ENCODE data around the gene SGCD. TPM values are rescaled to one million over a fixed set of nuclear protein-coding genes. Genes with fewer than 3 reads are reported as not detected.

Gene SGCD
- total RNA-seq, 4 donors from 2014 or later: 12.4 to 17.8 (median 13.4) TPM

GRCh38 chr5:156356238-156356637 lies 29.3 kb downstream of the SGCD start:
- TF ChIP-seq POLR2A (IDR thresholded peaks at IDR 0.05) (no peak), CTCF (IDR thresholded peaks at IDR 0.05) (no peak), EP300 (IDR thresholded peaks at IDR 0.05) (no peak)
- no peak for DNase-seq (ENCODE audit: low spot score in 2 of 2)
- Histone ChIP-seq H3K9me3 (no peaks in the 10 kb centered on the region), H3K36me3 (no peaks in the 10 kb centered on the region), H3K27ac (no peak overlapping the region), H3K4me3 (no peak overlapping the region), H3K4me1 (no peaks in the 10 kb centered on the region), H3K27me3 (no peaks in the 10 kb centered on the region)
- WGBS, 2 donors: 59 to 74% methylated on average over 2 of the region's 2 CpGs

- peaks cover 0 to under 1% (median 0%) of the 10 kb centered on the region in 3 donors for H3K36me3 ChIP-seq
- 61 to 79% methylated on average over 1 of the region's 1 CpG for WGBS, 2 donors
- no peak overlapping the region for H3K4me3 ChIP-seq
- H3K4me1 ChIP-seq: no peaks in the 10 kb centered on the region
- no peaks in the 10 kb centered on the region for H3K27me3 ChIP-seq
- no peaks in the 10 kb centered on the region for H3K9me3 ChIP-seq
- H3K27ac ChIP-seq: no peak overlapping the region
- no peak for TF ChIP-seq POLR2A (IDR thresholded peaks at IDR 0.05)
- no peak for TF ChIP-seq CTCF (IDR thresholded peaks at IDR 0.05)
- no peak for TF ChIP-seq EP300 (IDR thresholded peaks at IDR 0.05)
- DNase-seq (ENCODE audit: low spot score in 2 of 2): no peak
Measured at GRCh38 chr5:156359476-156359875, 32.5 kb downstream of the SGCD start.

- no peak for TF ChIP-seq POLR2A (IDR thresholded peaks at IDR 0.05)
- no peak for TF ChIP-seq CTCF (IDR thresholded peaks at IDR 0.05)
- TF ChIP-seq EP300 (IDR thresholded peaks at IDR 0.05): no peak
- 88 to 89% methylated on average over 3 of the region's 3 CpGs for WGBS, 2 donors
Measured at GRCh38 chr5:156361436-156362109, 34.6 kb downstream of the SGCD start.

GRCh38 chr5:156363861-156364260 lies 36.9 kb downstream of the SGCD start:
- no peaks in the 10 kb centered on the region for H3K9me3 ChIP-seq
- WGBS, 2 donors: 96 to 97% methylated on average over 2 of the region's 2 CpGs
- no peak overlapping the region for H3K4me3 ChIP-seq
- TF ChIP-seq POLR2A (IDR thresholded peaks at IDR 0.05): no peak
- no peak for TF ChIP-seq EP300 (IDR thresholded peaks at IDR 0.05)
- no peak for TF ChIP-seq CTCF (IDR thresholded peaks at IDR 0.05)
- no peaks in the 10 kb centered on the region for H3K27me3 ChIP-seq
- DNase-seq (ENCODE audit: low spot score in 2 of 2): no peak
- H3K27ac ChIP-seq: no peak overlapping the region
- no peaks in the 10 kb centered on the region for H3K4me1 ChIP-seq
- H3K36me3 ChIP-seq: peaks cover 0 to 4% (median 0%) of the 10 kb centered on the region in 3 donors

More at GRCh38 chr5:156361436-156362109, 34.6 kb downstream of the SGCD start:
- no peak for DNase-seq (ENCODE audit: low spot score in 2 of 2)
- H3K4me1 ChIP-seq: no peaks in the 10 kb centered on the region
- peaks cover 0 to 4% (median 0%) of the 10 kb centered on the region in 3 donors for H3K36me3 ChIP-seq
- H3K27me3 ChIP-seq: no peaks in the 10 kb centered on the region
- H3K27ac ChIP-seq: no peak overlapping the region
- no peaks in the 10 kb centered on the region for H3K9me3 ChIP-seq
- H3K4me3 ChIP-seq: no peak overlapping the region

- H3K27me3 ChIP-seq: no peaks in the 10 kb centered on the region
- H3K9me3 ChIP-seq: no peaks in the 10 kb centered on the region
- DNase-seq (ENCODE audit: low spot score in 2 of 2): no peak
- no peak overlapping the region for H3K4me3 ChIP-seq
- TF ChIP-seq CTCF (IDR thresholded peaks at IDR 0.05): no peak
- no peak for TF ChIP-seq POLR2A (IDR thresholded peaks at IDR 0.05)
- no peak for TF ChIP-seq EP300 (IDR thresholded peaks at IDR 0.05)
- peaks cover 0 to 4% (median 0%) of the 10 kb centered on the region in 3 donors for H3K36me3 ChIP-seq
- no peak overlapping the region for H3K27ac ChIP-seq
- H3K4me1 ChIP-seq: no peaks in the 10 kb centered on the region
Measured at GRCh38 chr5:156366521-156366920, 39.6 kb downstream of the SGCD start.
